Endodermal cell (in vitro differentiated cells): ENCODE measurements around the gene UTP15. TPM values are rescaled to one million over a fixed set of nuclear protein-coding genes. Genes with fewer than 3 reads are reported as not detected.

Experiments
- DNase-seq: peaks from one replicate; pipeline ENCODE4 v3.0.0-alpha.2; 2017
- H3K27ac ChIP-seq: 2 replicates; pipeline ENCODE4 v1.5.1; 2013; ENCODE audit warnings: mild to moderate bottlenecking, low read depth, low read length, moderate library complexity
- H3K27me3 ChIP-seq: 2 replicates; pipeline ENCODE4 v1.6.1; 2013; ENCODE audit warnings: mild to moderate bottlenecking, low read length, moderate library complexity; ENCODE audit not compliant: insufficient read depth, control insufficient read depth, poor library complexity, severe bottlenecking
- H3K36me3 ChIP-seq: 2 replicates; pipeline ENCODE4 v1.7.0; 2013; ENCODE audit warnings: mild to moderate bottlenecking, low read length, moderate library complexity; ENCODE audit not compliant: control insufficient read depth, insufficient read depth
- H3K4me1 ChIP-seq: one replicate; pipeline ENCODE4 v1.7.0; 2013; ENCODE audit warnings: low read length; ENCODE audit not compliant: control insufficient read depth, insufficient read depth
- H3K4me3 ChIP-seq: 2 replicates; pipeline ENCODE4 v1.5.1; 2013; ENCODE audit warnings: mild to moderate bottlenecking, low read length, moderate library complexity
- H3K9ac ChIP-seq: 2 replicates; pipeline ENCODE4 v1.6.1; 2013; ENCODE audit warnings: mild to moderate bottlenecking, low read length, moderate library complexity; ENCODE audit not compliant: poor library complexity, severe bottlenecking; ENCODE audit errors: extremely low read depth
- H3K9me3 ChIP-seq: 2 replicates; pipeline ENCODE4 v1.6.1; 2013; ENCODE audit warnings: mild to moderate bottlenecking, low read length, moderate library complexity; ENCODE audit not compliant: control insufficient read depth
- H3K27ac Mint-ChIP-seq: 2 replicates; pipeline ENCODE4 v1.8.0; 2020; ENCODE audit warnings: mixed read lengths
- H3K27me3 Mint-ChIP-seq: 2 replicates; pipeline ENCODE4 v1.8.0; 2021; ENCODE audit warnings: mild to moderate bottlenecking, mixed read lengths; ENCODE audit not compliant: insufficient read depth
- H3K36me3 Mint-ChIP-seq: 2 replicates; pipeline ENCODE4 v1.8.0; 2020; ENCODE audit warnings: low read depth, mixed read lengths
- H3K4me1 Mint-ChIP-seq: 2 replicates; pipeline ENCODE4 v1.8.0; 2020; ENCODE audit warnings: mixed read lengths
- H3K4me3 Mint-ChIP-seq: 2 replicates; pipeline ENCODE4 v1.8.0; 2020; ENCODE audit warnings: mild to moderate bottlenecking, moderate library complexity, mixed read lengths
- H3K9me3 Mint-ChIP-seq: 2 replicates; pipeline ENCODE4 v1.8.0; 2020; ENCODE audit warnings: mild to moderate bottlenecking, mixed read lengths
- CTCF ChIP-seq: fragments of 200-600 bp; sonication (generic); conservative IDR thresholded peaks from 2 replicates; pipeline ENCODE4 v1.5.0; 2021; ENCODE audit warnings: antibody characterized with exemption, mild to moderate bottlenecking
- WGBS, 2 experiments: methylation state at CpG; one replicate each; pipeline versions ENCODE4 v1.1.5 to v1.1.7; 2013; ENCODE audit warnings: missing lambda C conversion rate in 2 of 2, mixed read lengths in 1 of 2; ENCODE audit not compliant: insufficient coverage in 1 of 2, insufficient read length in 1 of 2; 5-methylcytosine and 5-hydroxymethylcytosine counted together
- total RNA-seq, 2 donors: library from RNA; stranded (reverse); fragmentation: NEBNext Ultra II Directional in 1 of 2; extraction: Animal tissue kit (Norgen Biotek cat#: 25700) in 1 of 2; gene quantifications; 2 replicates in 1 of 2; 3 replicates in 1 of 2; pipeline ENCODE4 v1.2.1, GENCODE V29; 2021

Gene UTP15
- total RNA-seq, 2 donors from 2014 or later: 24.7 to 28.3 TPM

- H3K27me3 Mint-ChIP-seq: peaks cover 46% of the 10 kb centered on the region
- no peak overlapping the region for H3K27ac ChIP-seq
- no peaks in the 10 kb centered on the region for H3K36me3 ChIP-seq
- 75 to 100% methylated on average over 2 to 6 of the region's 6 CpGs for WGBS, 2 experiments
- no peaks in the 10 kb centered on the region for H3K36me3 Mint-ChIP-seq
- H3K4me3 Mint-ChIP-seq: peak overlapping the region; percentile 47
- H3K9me3 Mint-ChIP-seq: no peaks in the 10 kb centered on the region
- no peak overlapping the region for H3K4me3 ChIP-seq
- no peaks in the 10 kb centered on the region for H3K9me3 ChIP-seq
- H3K27me3 ChIP-seq: peaks cover 48% of the 10 kb centered on the region
- H3K4me1 Mint-ChIP-seq: peaks cover 2% of the 10 kb centered on the region
- H3K9ac ChIP-seq: no peak overlapping the region
- peak; percentile 67 for DNase-seq
- H3K4me1 ChIP-seq: no peaks in the 10 kb centered on the region
- no peak for TF ChIP-seq CTCF
- no peak overlapping the region for H3K27ac Mint-ChIP-seq
These were observed 59.3 kb downstream of the UTP15 start for GRCh38 chr5:73624888-73625287.

DNA sequence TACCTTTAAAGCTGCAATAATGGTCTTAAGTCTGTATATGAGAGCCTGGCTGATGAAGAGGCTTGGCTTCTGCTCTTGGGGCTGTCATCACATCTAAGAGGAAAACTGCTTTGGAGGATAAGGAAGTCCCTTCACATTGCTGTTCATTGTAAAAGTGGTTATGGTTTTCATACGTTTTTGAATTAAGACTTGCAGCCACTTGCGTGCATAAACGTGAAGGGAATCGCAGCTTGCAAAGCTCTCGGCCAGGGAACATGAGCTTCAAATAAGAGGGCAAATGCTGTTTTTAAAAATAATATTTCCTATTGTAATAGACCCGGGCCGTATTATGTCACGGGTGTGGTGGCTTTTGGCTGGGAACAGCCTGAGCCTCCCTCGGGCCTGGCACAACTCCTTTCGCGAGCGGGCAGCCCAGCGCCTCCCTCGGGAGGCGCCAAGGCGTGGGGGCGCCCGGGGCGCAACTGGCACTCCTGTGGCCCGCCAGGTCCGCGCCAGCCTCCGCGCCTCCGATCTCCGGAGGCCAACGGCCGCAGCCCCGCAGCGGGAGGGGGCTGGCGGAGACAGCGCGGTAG lies 59.9 kb downstream of the UTP15 start:
- H3K9ac ChIP-seq: no peak overlapping the region
- H3K27ac ChIP-seq: no peak overlapping the region
- peak overlapping the region; percentile 71 for H3K4me3 ChIP-seq
- peak overlapping the region; percentile 47 for H3K4me3 Mint-ChIP-seq
- no peaks in the 10 kb centered on the region for H3K9me3 Mint-ChIP-seq
- H3K4me1 Mint-ChIP-seq: peaks cover 2% of the 10 kb centered on the region
- no peaks in the 10 kb centered on the region for H3K4me1 ChIP-seq
- DNase-seq: no peak
- TF ChIP-seq CTCF: no peak
- 18 to 67% methylated on average over 5 to 33 of the region's 33 CpGs for WGBS, 2 experiments
- no peak overlapping the region for H3K27ac Mint-ChIP-seq
- peaks cover 49% of the 10 kb centered on the region for H3K27me3 Mint-ChIP-seq
- peaks cover 54% of the 10 kb centered on the region for H3K27me3 ChIP-seq
- no peaks in the 10 kb centered on the region for H3K9me3 ChIP-seq
- H3K36me3 ChIP-seq: no peaks in the 10 kb centered on the region
- no peaks in the 10 kb centered on the region for H3K36me3 Mint-ChIP-seq

- Histone ChIP-seq H3K27me3 (peaks cover 61% of the 10 kb centered on the region), H3K4me3 (peak within 1 kb of the TSS; percentile 80), H3K4me1 (no peaks in the 10 kb centered on the region), H3K9ac (no peak within 1 kb of the TSS), H3K36me3 (no peaks in the 10 kb centered on the region), H3K27ac (no peak within 1 kb of the TSS), H3K9me3 (no peaks in the 10 kb centered on the region)
- DNase-seq: peak; percentile 83
- TF ChIP-seq CTCF: no peak
- H3K27ac Mint-ChIP-seq: no peak within 1 kb of the TSS
- H3K27me3 Mint-ChIP-seq: peaks cover 56% of the 10 kb centered on the region
- peak within 1 kb of the TSS; percentile 51 for H3K4me3 Mint-ChIP-seq
- 3 to 6% methylated on average over 36 to 92 of the region's 92 CpGs for WGBS, 2 experiments
- H3K9me3 Mint-ChIP-seq: no peaks in the 10 kb centered on the region
- no peaks in the 10 kb centered on the region for H3K36me3 Mint-ChIP-seq
- H3K4me1 Mint-ChIP-seq: peaks cover 2% of the 10 kb centered on the region
These were observed 60.6 kb downstream of the UTP15 start, which contains the start of gene ARHGEF28 for GRCh38 chr5:73625944-73626811. ARHGEF28 (plus strand) TSS chr5:73626196; CDS start chr5:73684852, 58,656 bp downstream.
